Measurements from ENCODE around the gene MSRB3. TPM values are rescaled to one million over a fixed set of nuclear protein-coding genes. Genes with fewer than 3 reads are reported as not detected.

MSRB3 gene
- total and polyA plus RNA-seq, 3 experiments from 2014 or later, result not detected

GRCh38 chr12:65324056-65324455 lies 45.6 kb downstream of the MSRB3 start:
- no peaks in the 10 kb centered on the region for H3K4me1 ChIP-seq (ENCODE audit: insufficient read depth, low read length)
- Mint-ChIP-seq H3K4me1 (no peaks in the 10 kb centered on the region), H3K36me3 (no peaks in the 10 kb centered on the region), H3K27me3 (peaks cover 6 to 32% of the 10 kb centered on the region in 2 donors), H3K27ac (no peak overlapping the region), H3K4me3 (no peak overlapping the region), H3K9me3 (no peaks in the 10 kb centered on the region)
- no peak overlapping the region for H3K4me3 ChIP-seq (ENCODE audit: low read length)
- ChIA-PET POLR2A (no interaction called here), CTCF (no interaction called here)
- no peaks in the 10 kb centered on the region for H3K27me3 ChIP-seq (ENCODE audit: insufficient read depth, low read length, poor library complexity, severe bottlenecking)
- H3K36me3 ChIP-seq (ENCODE audit: insufficient read depth, low read length), result no peaks in the 10 kb centered on the region
- no peak for DNase-seq
- H3K9me3 ChIP-seq (ENCODE audit: low read length), result no peaks in the 10 kb centered on the region
- no peak overlapping the region for H3K27ac ChIP-seq (ENCODE audit: low read depth, low read length)

- POLR2A ChIA-PET, result no interaction called here
- no peaks in the 10 kb centered on the region for H3K4me1 Mint-ChIP-seq
- no peak for DNase-seq
- Histone ChIP-seq H3K9me3 (ENCODE audit: low read length) (no peaks in the 10 kb centered on the region), H3K4me3 (ENCODE audit: low read length) (no peak overlapping the region), H3K36me3 (ENCODE audit: insufficient read depth, low read length) (no peaks in the 10 kb centered on the region), H3K4me1 (ENCODE audit: insufficient read depth, low read length) (no peaks in the 10 kb centered on the region), H3K27me3 (ENCODE audit: insufficient read depth, low read length, poor library complexity, severe bottlenecking) (no peaks in the 10 kb centered on the region), H3K27ac (ENCODE audit: low read depth, low read length) (no peak overlapping the region)
- no peaks in the 10 kb centered on the region for H3K9me3 Mint-ChIP-seq
- H3K27me3 Mint-ChIP-seq, result peaks cover 6 to 29% of the 10 kb centered on the region in 2 donors
- CTCF ChIA-PET, result no interaction called here
- H3K36me3 Mint-ChIP-seq, result no peaks in the 10 kb centered on the region
- H3K4me3 Mint-ChIP-seq, result no peak overlapping the region
- H3K27ac Mint-ChIP-seq, result no peak overlapping the region
Observed at GRCh38 chr12:65324551-65324950, 46.1 kb downstream of the MSRB3 start.

DNA sequence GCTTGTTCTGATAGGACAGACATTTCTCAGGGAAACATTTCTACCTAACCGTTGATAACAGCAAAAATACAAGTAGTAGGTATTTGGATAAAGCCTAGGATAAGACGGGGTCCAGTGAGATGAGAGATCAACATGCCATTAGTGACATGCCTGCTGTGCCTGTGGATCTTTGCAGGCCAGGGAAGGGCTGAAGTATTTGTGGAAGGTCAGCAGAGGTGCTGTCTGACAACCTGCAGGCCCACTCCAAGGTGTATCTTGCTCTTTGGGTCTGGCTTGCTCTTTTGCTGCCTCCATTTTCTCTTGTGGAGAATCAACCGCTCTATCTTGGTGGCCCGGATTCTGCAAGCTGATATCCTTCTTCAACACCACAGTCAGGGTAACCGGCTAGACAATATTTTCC lies 46.7 kb downstream of the MSRB3 start:
- ChIA-PET CTCF (no interaction called here), POLR2A (no interaction called here)
- DNase-seq, result no peak
- no peak overlapping the region for H3K4me3 Mint-ChIP-seq
- no peaks in the 10 kb centered on the region for H3K36me3 ChIP-seq (ENCODE audit: insufficient read depth, low read length)
- no peaks in the 10 kb centered on the region for H3K27me3 ChIP-seq (ENCODE audit: insufficient read depth, low read length, poor library complexity, severe bottlenecking)
- no peak overlapping the region for H3K27ac ChIP-seq (ENCODE audit: low read depth, low read length)
- peaks cover 8 to 32% of the 10 kb centered on the region in 2 donors for H3K27me3 Mint-ChIP-seq
- no peak overlapping the region for H3K4me3 ChIP-seq (ENCODE audit: low read length)
- H3K9me3 ChIP-seq (ENCODE audit: low read length), result no peaks in the 10 kb centered on the region
- H3K36me3 Mint-ChIP-seq, result no peaks in the 10 kb centered on the region
- H3K4me1 ChIP-seq (ENCODE audit: insufficient read depth, low read length), result no peaks in the 10 kb centered on the region
- H3K27ac Mint-ChIP-seq, result no peak overlapping the region
- no peaks in the 10 kb centered on the region for H3K4me1 Mint-ChIP-seq
- no peaks in the 10 kb centered on the region for H3K9me3 Mint-ChIP-seq

- no peaks in the 10 kb centered on the region for H3K9me3 Mint-ChIP-seq
- Histone ChIP-seq H3K36me3 (ENCODE audit: insufficient read depth, low read length) (no peaks in the 10 kb centered on the region), H3K9me3 (ENCODE audit: low read length) (no peaks in the 10 kb centered on the region), H3K27ac (ENCODE audit: low read depth, low read length) (no peak overlapping the region), H3K4me3 (ENCODE audit: low read length) (no peak overlapping the region), H3K27me3 (ENCODE audit: insufficient read depth, low read length, poor library complexity, severe bottlenecking) (no peaks in the 10 kb centered on the region), H3K4me1 (ENCODE audit: insufficient read depth, low read length) (no peaks in the 10 kb centered on the region)
- ChIA-PET POLR2A (no interaction called here), CTCF (no interaction called here)
- no peak overlapping the region for H3K27ac Mint-ChIP-seq
- H3K36me3 Mint-ChIP-seq, result no peaks in the 10 kb centered on the region
- DNase-seq, result no peak
- no peak overlapping the region for H3K4me3 Mint-ChIP-seq
- peaks cover 8 to 27% of the 10 kb centered on the region in 2 donors for H3K27me3 Mint-ChIP-seq
- H3K4me1 Mint-ChIP-seq, result no peaks in the 10 kb centered on the region
Observed at GRCh38 chr12:65326616-65327015, 48.1 kb downstream of the MSRB3 start.

DNA sequence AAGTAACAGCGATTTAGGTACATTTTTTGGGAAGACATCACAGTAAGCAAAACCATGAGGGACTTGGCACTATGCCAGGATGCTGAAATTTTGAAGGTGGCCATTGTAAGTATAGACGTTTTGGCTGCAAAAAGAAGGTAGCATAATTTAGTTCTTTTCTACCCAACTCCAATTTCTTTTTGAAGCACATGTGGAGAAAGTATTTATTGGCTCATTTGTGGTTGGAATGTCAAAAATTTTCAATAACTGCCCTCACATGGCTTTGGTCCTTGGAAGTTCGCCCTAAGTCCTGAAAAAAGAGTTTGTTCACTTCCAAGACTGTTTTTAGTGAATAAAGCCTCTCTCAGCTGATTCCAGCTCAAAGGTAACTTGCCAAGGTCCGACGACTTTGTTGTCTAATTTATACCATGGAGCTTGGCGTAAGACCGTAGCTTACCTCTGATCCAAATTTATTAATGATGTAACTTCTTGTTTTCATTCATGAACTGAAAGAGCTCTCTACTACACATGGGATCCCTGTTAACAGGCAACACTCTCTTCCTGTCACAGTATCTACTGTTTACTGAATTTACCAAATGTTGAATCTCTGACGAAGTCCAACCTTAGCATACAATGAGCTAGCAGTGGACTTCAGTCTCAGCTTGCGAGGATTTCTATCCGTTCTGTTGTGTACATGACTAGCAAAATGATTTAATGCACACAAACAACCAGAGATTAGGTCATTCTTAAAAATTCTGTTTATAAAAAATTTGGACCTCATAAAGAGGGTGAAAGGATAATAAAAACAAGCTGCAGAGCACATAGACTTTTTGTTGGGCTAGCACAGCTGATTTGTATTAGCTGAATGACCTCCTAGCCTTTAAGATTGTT lies 49.0 kb downstream of the MSRB3 start:
- H3K4me3 ChIP-seq (ENCODE audit: low read length), result no peak overlapping the region
- Mint-ChIP-seq H3K27me3 (peaks cover 8 to 22% of the 10 kb centered on the region in 2 donors), H3K36me3 (no peaks in the 10 kb centered on the region), H3K4me1 (no peaks in the 10 kb centered on the region), H3K27ac (no peak overlapping the region), H3K9me3 (no peaks in the 10 kb centered on the region), H3K4me3 (no peak overlapping the region)
- H3K27ac ChIP-seq (ENCODE audit: low read depth, low read length), result no peak overlapping the region
- no peaks in the 10 kb centered on the region for H3K36me3 ChIP-seq (ENCODE audit: insufficient read depth, low read length)
- CTCF ChIA-PET, result no interaction called here
- H3K9me3 ChIP-seq (ENCODE audit: low read length), result no peaks in the 10 kb centered on the region
- DNase-seq, result no peak
- no peaks in the 10 kb centered on the region for H3K4me1 ChIP-seq (ENCODE audit: insufficient read depth, low read length)
- no peaks in the 10 kb centered on the region for H3K27me3 ChIP-seq (ENCODE audit: insufficient read depth, low read length, poor library complexity, severe bottlenecking)
- POLR2A ChIA-PET, result no interaction called here

DNA sequence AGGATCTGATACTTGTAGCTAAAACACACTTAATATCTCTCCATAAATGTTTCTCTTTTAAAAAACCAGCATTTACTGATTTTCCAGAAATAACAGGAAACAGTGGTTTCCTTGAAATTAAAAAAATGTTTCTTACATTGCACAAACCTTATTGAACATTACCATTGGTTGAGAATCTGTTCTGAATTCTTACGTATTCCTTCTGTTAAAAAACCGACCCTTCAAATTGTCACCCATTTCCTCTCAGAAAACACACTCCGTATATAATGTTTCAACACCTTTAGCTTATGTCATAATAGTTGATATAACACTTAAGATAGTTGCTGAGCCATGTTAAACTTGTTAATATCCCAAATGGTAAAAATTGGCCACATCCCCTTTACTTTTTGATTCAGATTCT lies 51.2 kb downstream of the MSRB3 start:
- ChIA-PET POLR2A (no interaction called here), CTCF (no interaction called here)
- Histone ChIP-seq H3K27me3 (ENCODE audit: insufficient read depth, low read length, poor library complexity, severe bottlenecking) (no peaks in the 10 kb centered on the region), H3K36me3 (ENCODE audit: insufficient read depth, low read length) (no peaks in the 10 kb centered on the region), H3K27ac (ENCODE audit: low read depth, low read length) (no peak overlapping the region), H3K4me3 (ENCODE audit: low read length) (no peak overlapping the region), H3K4me1 (ENCODE audit: insufficient read depth, low read length) (no peaks in the 10 kb centered on the region), H3K9me3 (ENCODE audit: low read length) (no peaks in the 10 kb centered on the region)
- no peak overlapping the region for H3K4me3 Mint-ChIP-seq
- H3K36me3 Mint-ChIP-seq, result no peaks in the 10 kb centered on the region
- no peaks in the 10 kb centered on the region for H3K4me1 Mint-ChIP-seq
- no peak for DNase-seq
- H3K9me3 Mint-ChIP-seq, result no peaks in the 10 kb centered on the region
- no peak overlapping the region for H3K27ac Mint-ChIP-seq
- peaks cover 2 to 21% of the 10 kb centered on the region in 2 donors for H3K27me3 Mint-ChIP-seq

DNA sequence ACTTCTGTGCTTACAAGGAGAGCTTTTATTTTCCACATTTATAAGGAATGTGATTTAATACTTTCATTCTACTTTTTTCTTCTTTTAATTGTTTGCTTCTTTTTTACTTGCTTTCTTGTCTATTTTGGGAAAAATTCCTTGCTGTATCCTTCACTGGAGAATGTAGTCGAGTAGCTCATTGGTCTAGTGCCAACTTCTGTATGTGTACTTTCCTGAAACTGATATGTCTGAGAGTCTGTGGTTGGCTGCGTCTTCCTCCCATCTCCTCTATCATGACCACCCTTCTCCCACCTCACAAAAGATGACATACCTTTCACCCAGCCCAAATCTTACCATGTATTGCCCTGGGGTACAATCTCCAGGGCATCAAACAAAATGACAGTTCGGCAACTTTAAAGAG lies 51.8 kb downstream of the MSRB3 start:
- no peak overlapping the region for H3K27ac Mint-ChIP-seq
- DNase-seq, result no peak
- ChIA-PET CTCF (no interaction called here), POLR2A (no interaction called here)
- no peaks in the 10 kb centered on the region for H3K4me1 Mint-ChIP-seq
- no peaks in the 10 kb centered on the region for H3K36me3 Mint-ChIP-seq
- H3K4me3 Mint-ChIP-seq, result no peak overlapping the region
- H3K27ac ChIP-seq (ENCODE audit: low read depth, low read length), result no peak overlapping the region
- peaks cover 2 to 19% of the 10 kb centered on the region in 2 donors for H3K27me3 Mint-ChIP-seq
- no peak overlapping the region for H3K4me3 ChIP-seq (ENCODE audit: low read length)
- no peaks in the 10 kb centered on the region for H3K36me3 ChIP-seq (ENCODE audit: insufficient read depth, low read length)
- H3K4me1 ChIP-seq (ENCODE audit: insufficient read depth, low read length), result no peaks in the 10 kb centered on the region
- no peaks in the 10 kb centered on the region for H3K9me3 ChIP-seq (ENCODE audit: low read length)
- H3K9me3 Mint-ChIP-seq, result no peaks in the 10 kb centered on the region
- no peaks in the 10 kb centered on the region for H3K27me3 ChIP-seq (ENCODE audit: insufficient read depth, low read length, poor library complexity, severe bottlenecking)

GRCh38 chr12:65331456-65331855 lies 53.0 kb downstream of the MSRB3 start:
- H3K27me3 ChIP-seq (ENCODE audit: insufficient read depth, low read length, poor library complexity, severe bottlenecking), result no peaks in the 10 kb centered on the region
- no peaks in the 10 kb centered on the region for H3K9me3 ChIP-seq (ENCODE audit: low read length)
- Mint-ChIP-seq H3K4me3 (no peak overlapping the region), H3K27me3 (peaks cover 2 to 17% of the 10 kb centered on the region in 2 donors), H3K9me3 (peaks cover 0 to 2% (median 0%) of the 10 kb centered on the region in 5 donors), H3K27ac (no peak overlapping the region), H3K36me3 (no peaks in the 10 kb centered on the region), H3K4me1 (no peaks in the 10 kb centered on the region)
- no peak overlapping the region for H3K27ac ChIP-seq (ENCODE audit: low read depth, low read length)
- H3K36me3 ChIP-seq (ENCODE audit: insufficient read depth, low read length), result no peaks in the 10 kb centered on the region
- ChIA-PET CTCF (no interaction called here), POLR2A (no interaction called here)
- no peaks in the 10 kb centered on the region for H3K4me1 ChIP-seq (ENCODE audit: insufficient read depth, low read length)
- no peak overlapping the region for H3K4me3 ChIP-seq (ENCODE audit: low read length)
- DNase-seq, result no peak
